Neutrophil (primary cell): Measurements from ENCODE around the gene SYCP2.

ENCODE experiments used
- H3K27ac ChIP-seq: fragments of 200-600 bp; sonication (generic); 2 replicates; pipeline ENCODE4 v1.5.1; 2016; ENCODE audit warnings: mild to moderate bottlenecking, moderate library complexity
- H3K27me3 ChIP-seq: fragments of 200-600 bp; sonication (generic); 2 replicates; pipeline ENCODE4 v1.6.0; 2016; ENCODE audit warnings: mild to moderate bottlenecking
- H3K36me3 ChIP-seq: fragments of 200-600 bp; sonication (generic); 2 replicates; pipeline ENCODE4 v1.5.1; 2017
- H3K4me1 ChIP-seq, 2 experiments: fragments of 200-600 bp in 1 of 2; sonication (generic) in 1 of 2; 1 replicate in 1 of 2; 2 replicates in 1 of 2; pipeline versions ENCODE4 v1.5.1 to v1.6.1; 2013 to 2016; ENCODE audit warnings: low read depth in 1 of 2, low read length in 1 of 2, mild to moderate bottlenecking in 1 of 2, moderate library complexity in 1 of 2; ENCODE audit not compliant: control insufficient read depth in 1 of 2, insufficient read depth in 1 of 2
- H3K4me3 ChIP-seq, 2 experiments: fragments of 200-600 bp in 1 of 2; sonication (generic) in 1 of 2; 1 replicate in 1 of 2; 2 replicates in 1 of 2; pipeline ENCODE4 v1.5.1; 2013 to 2016; ENCODE audit warnings: low read depth in 1 of 2, low read length in 1 of 2, mild to moderate bottlenecking in 1 of 2, moderate library complexity in 1 of 2
- H3K9me3 ChIP-seq: fragments of 200-600 bp; sonication (generic); 2 replicates; pipeline ENCODE4 v1.5.1; 2016
- CTCF ChIP-seq: fragments of 200-600 bp; sonication (generic); IDR thresholded peaks from 2 replicates; pipeline ENCODE4 v1.5.1; 2016; ENCODE audit warnings: antibody characterized with exemption

The SYCP2 gene

GRCh38 chr20:59933296-59933848 is at the start of gene SYCP2:
Gene SYCP2 (minus strand): TSS chr20:59933637. CDS start chr20:59922413, 11,224 bp downstream.
- Histone ChIP-seq H3K36me3 (peaks cover 3% of the 10 kb centered on the region), H3K27ac (peak within 1 kb of the TSS; percentile 72), H3K9me3 (no peaks in the 10 kb centered on the region), H3K27me3 (no peaks in the 10 kb centered on the region), H3K4me3 (peak within 1 kb of the TSS; percentile 69 to 77), H3K4me1 (peaks cover 41 to 55% of the 10 kb centered on the region in 2 experiments)
- no peak for TF ChIP-seq CTCF

DNA sequence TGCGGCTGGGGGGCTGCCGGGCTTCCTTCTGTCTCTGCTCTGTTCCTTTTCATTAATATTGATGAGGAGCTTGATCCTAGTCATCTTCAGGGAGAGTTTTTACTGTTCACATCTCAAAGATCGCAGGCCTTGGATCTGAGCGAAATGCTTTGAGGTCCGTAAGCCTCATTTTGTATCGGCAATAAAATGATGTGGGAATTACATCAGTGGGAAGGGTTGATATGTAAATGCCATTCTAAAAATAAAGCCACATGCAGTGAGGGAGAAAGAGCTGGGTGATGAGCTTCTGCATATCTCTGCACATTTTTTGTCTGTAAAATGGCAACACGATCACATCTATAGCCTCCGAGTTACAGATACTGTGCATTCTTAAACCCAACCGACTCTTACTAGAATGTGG is 49.6 kb upstream of the SYCP2 start:
- H3K36me3 ChIP-seq: no peaks in the 10 kb centered on the region
- TF ChIP-seq CTCF: no peak
- peaks cover 33 to 51% of the 10 kb centered on the region in 2 experiments for H3K4me1 ChIP-seq
- H3K4me3 ChIP-seq: no peak overlapping the region
- H3K9me3 ChIP-seq: no peaks in the 10 kb centered on the region
- no peaks in the 10 kb centered on the region for H3K27me3 ChIP-seq
- H3K27ac ChIP-seq: no peak overlapping the region

GRCh38 chr20:59977086-59977485 is 43.6 kb upstream of the SYCP2 start:
- TF ChIP-seq CTCF: no peak
- Histone ChIP-seq H3K9me3 (no peaks in the 10 kb centered on the region), H3K4me3 (no peak overlapping the region), H3K36me3 (no peaks in the 10 kb centered on the region), H3K27me3 (no peaks in the 10 kb centered on the region), H3K27ac (no peak overlapping the region), H3K4me1 (peaks cover 15 to 18% of the 10 kb centered on the region in 2 experiments)

GRCh38 chr20:59976156-59976782 is 42.8 kb upstream of the SYCP2 start:
- Histone ChIP-seq H3K27me3 (no peaks in the 10 kb centered on the region), H3K27ac (no peak overlapping the region), H3K4me3 (no peak overlapping the region), H3K9me3 (no peaks in the 10 kb centered on the region), H3K36me3 (no peaks in the 10 kb centered on the region), H3K4me1 (peaks cover 23 to 26% of the 10 kb centered on the region in 2 experiments)
- no peak for TF ChIP-seq CTCF

DNA sequence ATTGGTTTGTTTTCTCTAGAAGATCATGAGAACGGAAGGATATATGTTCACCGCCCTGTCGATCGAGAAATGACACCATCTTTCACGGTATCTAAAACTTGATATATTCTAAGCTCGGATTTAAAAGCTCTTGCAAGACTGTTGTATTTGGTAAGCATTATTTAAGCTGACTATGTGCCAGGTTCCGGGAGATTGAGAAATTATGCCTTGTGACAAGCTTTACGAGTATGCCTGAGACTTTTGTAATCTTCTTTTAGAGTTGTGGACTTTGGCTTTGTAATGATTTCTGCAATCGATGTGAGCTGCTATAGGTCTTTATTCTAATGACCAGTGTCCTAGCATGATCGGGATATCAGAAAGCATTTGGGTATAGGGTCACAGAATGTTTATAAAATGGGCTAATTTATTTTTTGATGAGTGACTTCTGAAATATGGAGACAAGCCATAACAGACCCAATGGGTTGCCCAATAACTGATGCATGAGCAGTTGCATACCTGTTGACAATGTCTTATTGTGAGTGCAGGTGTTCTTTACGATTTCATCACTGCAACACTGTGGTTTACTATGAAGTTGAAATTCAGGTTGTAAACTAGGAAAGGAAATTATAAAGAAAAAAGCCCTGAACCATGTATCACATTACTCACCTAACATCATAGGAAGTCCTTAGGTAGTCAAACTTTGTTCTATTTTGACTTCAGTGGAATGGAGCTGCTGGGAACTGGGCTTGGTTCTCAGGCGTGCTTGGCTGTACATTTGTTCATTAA is 38.8 kb upstream of the SYCP2 start:
- H3K9me3 ChIP-seq: no peaks in the 10 kb centered on the region
- peak overlapping the region; percentile 69 for H3K27ac ChIP-seq
- TF ChIP-seq CTCF: no peak
- H3K4me1 ChIP-seq: peaks cover 24 to 30% of the 10 kb centered on the region in 2 experiments
- no peaks in the 10 kb centered on the region for H3K36me3 ChIP-seq
- no peak overlapping the region for H3K4me3 ChIP-seq
- H3K27me3 ChIP-seq: no peaks in the 10 kb centered on the region
